RPMI8226 (cell line): Measurements from ENCODE around the gene PHACTR3.

ENCODE experiments used
- DNase-seq: peaks from one replicate; pipeline ENCODE4 v3.0.0-alpha.2; 2015

Gene PHACTR3

DNA sequence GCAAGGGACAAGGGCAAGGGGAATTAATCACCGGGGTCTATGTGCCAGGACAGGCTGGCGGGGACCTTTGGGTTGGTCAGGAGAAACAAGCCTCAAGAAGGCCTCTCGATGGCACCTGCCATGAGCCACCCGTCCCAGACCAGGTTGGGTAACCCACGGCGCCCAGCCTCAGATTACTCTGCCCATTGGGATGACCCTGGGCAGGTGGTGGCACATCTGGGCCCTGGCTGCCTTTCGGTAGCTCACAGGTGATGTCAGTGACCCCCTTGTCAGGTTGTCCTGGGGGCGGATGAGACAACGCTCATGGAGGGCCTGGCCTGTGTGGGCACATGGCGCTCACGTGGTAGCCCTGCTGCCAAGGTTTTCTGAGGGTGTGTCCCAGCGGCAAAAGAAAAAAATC, 176.9 kb downstream of the PHACTR3 start:
- DNase-seq, result no peak

- peak; percentile 57 for DNase-seq
Measured at GRCh38 chr20:59782986-59783640, 178.8 kb downstream of the PHACTR3 start.

GRCh38 chr20:59783641-59784010, 179.3 kb downstream of the PHACTR3 start:
- DNase-seq, result no peak

DNA sequence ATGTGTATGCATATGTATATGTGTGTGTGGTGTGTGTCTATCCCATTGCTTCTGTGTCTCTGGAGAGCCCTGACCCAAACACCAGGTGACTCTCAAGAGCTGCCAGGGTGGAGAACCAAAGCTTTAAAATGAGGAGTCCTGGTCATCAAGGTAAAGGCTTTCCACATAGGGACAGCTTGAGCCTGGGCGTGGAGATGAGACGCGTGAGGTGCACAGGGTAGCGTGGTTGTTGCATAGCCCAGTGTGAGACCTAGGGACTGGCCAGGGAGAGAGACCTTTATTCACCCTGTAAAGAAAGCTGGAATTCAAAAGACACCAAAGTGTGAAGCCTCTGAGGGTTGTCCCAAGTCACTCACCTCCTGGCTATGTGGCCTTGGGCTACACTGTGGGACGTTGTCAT, 180.0 kb downstream of the PHACTR3 start:
- DNase-seq, result no peak

DNA sequence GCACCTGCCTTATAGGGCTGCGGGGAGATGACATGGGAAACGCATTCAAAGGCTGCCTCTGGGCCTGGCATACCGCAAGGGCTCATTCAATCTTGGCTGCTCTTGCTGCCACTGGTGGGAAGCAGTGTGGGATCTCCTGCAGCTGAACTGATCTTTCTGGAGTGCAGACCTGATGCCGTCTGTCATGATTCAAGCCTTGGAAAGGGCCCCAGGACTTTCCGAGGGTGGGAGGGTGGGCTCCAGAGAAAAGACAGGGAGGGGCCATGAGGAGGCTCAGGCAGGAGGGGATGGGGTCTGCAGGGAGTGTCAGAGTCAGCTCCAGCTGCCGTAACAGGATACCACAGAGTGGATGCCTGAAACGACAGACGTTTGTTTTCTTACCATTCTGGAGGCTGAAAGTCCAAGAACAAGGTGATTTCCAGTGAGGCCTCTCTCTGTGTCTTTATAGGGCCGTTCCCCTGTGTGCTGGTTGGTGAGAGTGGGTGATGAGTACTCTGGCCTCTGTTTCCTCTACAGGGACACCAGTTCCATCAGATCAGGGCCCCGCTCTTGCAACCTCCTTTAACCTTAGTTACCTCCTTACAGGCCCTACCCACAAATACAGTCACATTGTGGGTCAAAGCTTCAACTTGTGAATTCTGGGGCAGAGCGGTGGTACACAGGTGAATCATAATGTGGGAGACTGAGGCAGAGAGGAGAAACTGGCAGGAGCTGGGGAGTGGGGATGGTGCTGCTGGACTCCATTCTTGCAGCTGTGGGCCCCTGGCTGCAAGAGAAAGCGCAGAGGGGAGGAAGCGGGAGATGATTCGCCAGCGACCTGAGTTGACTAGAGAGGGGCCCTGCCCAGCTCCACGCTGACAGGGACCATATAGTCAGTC, 180.7 kb downstream of the PHACTR3 start:
- DNase-seq, result no peak

DNA sequence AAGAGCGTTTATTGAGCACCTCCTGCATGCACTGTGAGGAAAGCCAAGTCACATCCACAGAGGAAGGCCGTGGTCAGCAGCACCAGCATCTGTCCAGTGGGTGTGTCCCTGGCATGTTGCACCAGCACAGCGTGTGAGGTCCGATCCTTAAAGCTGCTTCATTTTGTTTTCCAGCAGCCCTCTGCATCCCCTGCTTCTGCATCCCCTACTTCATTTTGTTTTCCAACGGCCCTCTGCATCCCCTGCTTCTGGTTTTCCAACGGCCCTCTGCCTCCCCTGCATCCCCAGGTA, 181.3 kb downstream of the PHACTR3 start:
- DNase-seq, result no peak

DNA sequence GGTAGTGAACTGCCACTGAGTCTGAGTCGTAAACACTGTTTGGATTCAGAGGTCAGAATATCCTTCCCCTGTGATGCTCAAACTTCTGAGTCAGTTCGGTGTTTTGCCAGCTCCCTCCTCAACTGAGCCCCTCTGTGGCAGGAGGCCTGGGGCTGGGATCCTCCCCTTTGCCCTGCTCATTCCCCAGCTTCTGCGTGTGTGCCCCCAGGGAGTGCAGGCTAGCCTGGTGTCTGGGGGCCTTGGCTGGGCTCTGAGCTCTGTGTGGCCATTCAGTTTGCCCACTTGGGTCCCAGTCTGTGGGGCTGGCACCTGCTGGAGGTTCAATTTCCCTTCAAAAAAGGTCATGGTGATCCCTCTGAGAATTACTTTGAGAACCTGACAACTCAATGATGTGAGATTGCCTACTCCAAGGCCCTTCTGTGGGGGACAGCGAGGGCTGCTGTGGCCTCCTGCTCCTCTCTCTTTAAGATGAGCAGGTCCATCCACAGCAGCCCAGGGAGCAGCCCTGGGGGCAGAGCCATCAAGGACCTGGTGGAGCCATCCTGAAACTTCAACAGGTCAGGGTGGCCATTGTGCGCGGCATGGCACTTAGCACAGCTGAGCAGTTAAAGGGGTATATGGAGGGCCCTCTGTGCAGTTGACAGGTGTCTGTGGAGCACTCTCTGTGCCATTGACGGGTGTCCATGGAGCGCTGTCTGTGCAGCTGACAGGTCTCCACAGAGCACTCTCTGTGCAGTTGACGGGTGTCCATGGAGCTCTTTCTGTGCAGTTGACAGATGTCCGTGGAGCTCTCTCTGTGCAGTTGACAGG, 181.9 kb downstream of the PHACTR3 start:
- no peak for DNase-seq

DNA sequence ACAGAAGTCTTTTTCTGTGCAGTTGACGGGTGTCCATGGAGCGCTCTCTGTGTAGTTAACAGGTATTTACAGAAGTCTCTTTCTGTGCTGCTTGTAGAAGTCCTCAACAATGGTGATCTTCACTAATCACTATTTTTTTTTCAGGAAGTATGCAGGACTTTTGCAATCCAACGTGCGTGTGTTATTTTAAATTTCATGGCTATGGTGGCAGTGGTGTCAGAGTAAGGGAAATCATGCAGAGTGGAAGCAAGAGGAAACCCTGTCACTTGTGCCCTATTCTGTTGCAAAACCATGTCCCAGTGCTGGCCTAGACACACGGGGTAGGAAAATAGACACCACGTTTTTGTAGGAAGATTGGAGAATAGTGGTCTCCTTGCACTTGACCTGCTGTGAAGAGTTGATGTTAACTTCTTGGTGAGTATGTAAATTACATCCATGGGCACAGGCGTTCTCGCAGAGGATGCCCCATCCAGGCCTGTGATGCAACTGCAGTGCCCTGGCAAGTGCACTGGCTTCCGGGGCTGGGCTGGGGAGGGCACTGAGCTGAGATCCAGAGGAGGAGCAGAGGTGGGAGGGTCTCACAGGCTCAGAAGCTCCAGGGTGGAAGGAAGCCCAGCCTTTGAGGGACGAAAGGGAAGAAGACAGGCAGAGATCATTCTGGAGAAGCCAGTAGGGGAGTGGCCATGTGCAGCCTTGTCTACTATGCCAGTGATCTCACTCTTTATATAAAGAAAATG, 182.6 kb downstream of the PHACTR3 start:
- DNase-seq, result no peak

DNA sequence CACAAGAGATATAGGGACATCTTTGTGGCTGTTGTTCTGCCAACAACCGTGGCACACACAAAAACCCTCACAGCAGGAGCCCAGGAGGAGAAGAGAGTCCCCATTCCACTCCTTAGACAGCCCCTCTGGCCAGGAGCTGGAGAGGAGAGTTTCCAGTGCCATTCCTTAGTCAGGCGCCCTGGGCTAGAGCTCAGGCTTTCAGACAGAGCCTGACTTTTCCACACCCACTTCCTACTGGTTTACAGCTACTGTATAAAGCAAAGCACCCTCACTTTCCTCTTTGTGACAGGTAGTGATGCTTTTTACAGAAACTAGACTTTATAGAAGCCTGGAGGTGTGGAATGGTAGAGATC, 183.2 kb downstream of the PHACTR3 start:
- no peak for DNase-seq

DNA sequence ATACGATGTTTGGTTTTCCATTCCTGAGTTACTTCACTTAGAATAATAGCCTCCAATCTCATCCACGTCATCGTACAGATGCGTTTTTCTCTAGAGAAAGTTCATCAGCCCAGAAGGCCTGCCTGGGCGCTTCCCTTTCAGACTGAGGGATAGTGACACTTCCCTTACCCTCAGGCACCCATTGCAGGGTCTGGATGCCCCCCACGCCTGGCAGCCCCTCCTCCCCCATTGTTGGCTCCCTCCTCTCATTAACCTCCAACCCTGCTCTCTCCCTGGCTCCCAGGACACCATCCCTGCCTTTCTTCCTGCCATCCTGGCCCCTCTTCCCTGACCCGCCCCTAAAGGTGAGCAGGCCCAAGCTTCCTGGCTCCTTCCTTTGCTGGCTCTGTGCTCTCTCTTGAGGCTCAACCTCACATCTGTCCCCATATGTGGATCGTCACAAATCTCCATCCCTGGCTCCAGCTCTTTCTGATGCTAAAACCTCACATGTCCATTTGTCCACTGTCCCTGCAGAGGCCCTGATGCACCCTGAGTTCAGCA, 183.9 kb downstream of the PHACTR3 start:
- DNase-seq, result no peak

- DNase-seq, result no peak
Measured at GRCh38 chr20:59788811-59789397, 184.6 kb downstream of the PHACTR3 start.

GRCh38 chr20:59789686-59790085, 185.3 kb downstream of the PHACTR3 start:
- DNase-seq, result no peak

GRCh38 chr20:59790346-59790745, 186.0 kb downstream of the PHACTR3 start:
- no peak for DNase-seq

GRCh38 chr20:59792300-59792699, 188.0 kb downstream of the PHACTR3 start:
- DNase-seq, result no peak

- no peak for DNase-seq
Measured at GRCh38 chr20:59794555-59794954, 190.2 kb downstream of the PHACTR3 start.

- no peak for DNase-seq
Measured at GRCh38 chr20:59800309-59800708, 196.0 kb downstream of the PHACTR3 start.

- no peak for DNase-seq
Measured at GRCh38 chr20:59802018-59802417, 197.7 kb downstream of the PHACTR3 start.

- no peak for DNase-seq
Measured at GRCh38 chr20:59802471-59803221, 198.3 kb downstream of the PHACTR3 start.

DNA sequence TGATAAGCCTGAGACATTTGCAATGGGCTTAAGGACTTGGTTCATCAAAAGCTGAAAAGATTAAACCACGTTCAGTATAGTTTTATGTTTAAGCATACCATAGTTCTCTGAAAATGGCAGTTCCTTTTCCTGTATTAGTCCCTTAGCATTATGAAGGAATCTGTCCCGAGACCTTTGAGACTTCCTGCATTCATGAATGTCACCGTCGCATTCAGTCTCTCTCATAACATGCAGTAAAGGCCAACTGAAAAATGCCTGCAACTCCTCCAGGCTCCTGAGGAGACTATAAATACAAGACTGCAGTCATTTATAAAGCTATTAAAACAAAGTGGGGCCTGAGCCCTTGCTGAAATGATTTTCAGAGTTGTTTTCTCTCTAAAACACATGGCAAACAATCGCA, 200.0 kb downstream of the PHACTR3 start:
- no peak for DNase-seq

DNA sequence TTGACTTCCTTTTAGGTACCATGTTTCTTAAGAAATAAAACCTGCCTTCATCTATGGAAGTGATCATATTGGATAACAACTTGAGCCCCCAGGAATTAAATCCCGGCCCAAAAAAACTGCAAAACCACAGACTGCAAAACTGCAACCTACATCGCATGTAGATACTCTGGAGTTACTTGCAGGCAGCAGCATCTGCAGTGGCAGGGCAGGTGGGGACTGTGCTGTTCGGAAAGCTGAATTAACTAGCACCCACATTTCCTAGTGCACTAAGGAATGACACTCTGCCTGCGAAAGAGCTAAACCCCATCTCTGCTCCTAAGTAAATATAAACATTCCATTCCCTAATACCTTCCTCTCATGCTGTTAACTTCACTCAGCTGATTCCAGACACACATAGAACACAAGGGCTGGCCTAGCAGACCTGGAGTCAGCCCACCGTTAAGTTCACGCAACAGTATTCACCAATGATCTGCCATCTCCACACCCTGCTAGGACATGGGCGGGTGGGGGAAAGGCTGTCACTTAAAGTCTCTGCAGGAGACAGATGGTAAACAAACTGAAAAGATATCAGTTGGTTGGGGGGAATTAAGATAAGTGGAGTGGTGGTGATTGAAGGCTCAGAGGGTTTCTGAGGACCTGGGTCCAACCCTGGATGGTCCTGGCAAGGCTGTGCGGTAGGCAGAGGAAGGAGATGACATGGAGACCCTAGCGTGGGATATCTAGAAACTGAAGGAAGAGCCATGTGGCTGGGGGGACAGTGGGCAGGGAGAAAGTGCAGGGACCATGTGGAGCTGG, 200.7 kb downstream of the PHACTR3 start:
- no peak for DNase-seq
